Thoracic aorta (tissue), 2 donors: ENCODE results near the gene GALE. TPM values are rescaled to one million over a fixed set of nuclear protein-coding genes. Genes with fewer than 3 reads are reported as not detected.
A peak's percentile ranks its signal among the peaks of the same experiment; 100 is the strongest.

Source experiments
- ATAC-seq: fragments of 150-250 bp; one replicate; pipeline ENCODE4 v1.8.0; 2017; ENCODE audit warnings: low read depth; ENCODE audit not compliant: insufficient number of reproducible peaks, low FRiP score
- DNase-seq: peaks from one replicate; pipeline ENCODE4 v3.0.0-alpha.2; 2020; ENCODE audit warnings: low spot score
- H3K27ac ChIP-seq, 2 donors: fragments of 200-600 bp; sonication (generic); 1 replicate in 1 of 2; 2 replicates in 1 of 2; pipeline ENCODE4 v1.5.1; 2016; ENCODE audit warnings: mild to moderate bottlenecking in 2 of 2, moderate library complexity in 2 of 2
- H3K27me3 ChIP-seq: fragments of 200-600 bp; sonication (generic); replicated peaks from 2 replicates; pipeline ENCODE4 v1.6.0; 2016; ENCODE audit warnings: mild to moderate bottlenecking; ENCODE audit not compliant: insufficient read depth
- H3K36me3 ChIP-seq: fragments of 200-600 bp; sonication (generic); one replicate; pipeline ENCODE4 v1.5.1; 2016
- H3K4me1 ChIP-seq, 2 donors: fragments of 200-600 bp; sonication (generic); 1 replicate in 1 of 2; 2 replicates in 1 of 2; pipeline versions ENCODE4 v1.5.1 to v1.6.0; 2016; ENCODE audit warnings: low read depth in 2 of 2, mild to moderate bottlenecking in 1 of 2; ENCODE audit not compliant: control insufficient read depth in 1 of 2
- H3K4me3 ChIP-seq: fragments of 200-600 bp; sonication (generic); 2 replicates; pipeline ENCODE4 v1.5.1; 2016; ENCODE audit warnings: mild to moderate bottlenecking
- H3K9me3 ChIP-seq: fragments of 200-600 bp; sonication (generic); 2 replicates; pipeline ENCODE4 v1.5.1; 2016
- total RNA-seq, 2 donors: library from RNA; depleted of rRNA; stranded (reverse); fragments of >200 nt; gene quantifications; one replicate each; pipeline versions ENCODE4 v1.1.0 to v1.2.3, GENCODE V29; 2016
- TF ChIP-seq, protein P1 (sequence below): fragments of 200-600 bp; sonication (generic); IDR thresholded peaks from one replicate; pipeline ENCODE4 v1.5.1; 2019; ENCODE audit warnings: antibody characterized with exemption

The GALE gene
- total RNA-seq, 2 donors from 2014 or later: 8.3 to 10.0 TPM

DNA sequence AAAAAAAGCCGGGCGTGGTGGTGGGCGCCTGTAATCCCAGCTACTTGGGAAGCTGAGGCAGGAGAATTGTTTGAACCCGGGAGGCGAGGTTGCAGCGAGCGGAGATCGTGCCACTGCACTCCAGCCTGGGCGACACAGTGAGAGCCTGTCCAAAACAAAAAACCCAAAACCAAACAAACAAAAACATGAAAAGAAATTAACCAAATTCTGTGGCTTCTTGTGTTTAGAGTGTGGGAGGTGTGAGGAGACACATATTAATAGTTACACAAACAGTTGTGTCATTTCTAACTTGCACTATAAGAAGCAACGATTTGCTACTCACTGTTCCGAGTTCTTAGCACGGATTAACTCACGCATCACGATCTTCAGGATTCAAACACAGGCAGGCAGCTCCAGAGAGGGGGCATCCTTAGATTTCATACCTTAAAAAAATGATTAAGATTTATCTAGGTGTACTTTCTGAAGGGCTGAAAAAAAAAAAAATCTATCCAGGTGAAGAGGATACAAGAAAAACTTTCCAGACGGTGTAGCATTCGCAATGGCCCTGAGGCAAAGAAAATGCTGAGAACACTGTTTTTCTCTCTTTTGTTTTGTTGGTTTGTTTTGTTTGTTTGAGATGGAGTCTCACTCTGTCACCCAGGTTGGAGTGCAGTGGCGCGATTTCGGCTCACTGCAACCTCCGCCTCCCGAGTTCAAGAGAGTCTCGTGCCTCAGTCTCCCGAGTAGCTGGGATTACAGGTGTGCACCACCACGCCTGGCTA lies 25.4 kb upstream of the GALE start:
- peak overlapping the region; percentile 90 to 93 for H3K27ac ChIP-seq
- TF ChIP-seq, protein P1, sequence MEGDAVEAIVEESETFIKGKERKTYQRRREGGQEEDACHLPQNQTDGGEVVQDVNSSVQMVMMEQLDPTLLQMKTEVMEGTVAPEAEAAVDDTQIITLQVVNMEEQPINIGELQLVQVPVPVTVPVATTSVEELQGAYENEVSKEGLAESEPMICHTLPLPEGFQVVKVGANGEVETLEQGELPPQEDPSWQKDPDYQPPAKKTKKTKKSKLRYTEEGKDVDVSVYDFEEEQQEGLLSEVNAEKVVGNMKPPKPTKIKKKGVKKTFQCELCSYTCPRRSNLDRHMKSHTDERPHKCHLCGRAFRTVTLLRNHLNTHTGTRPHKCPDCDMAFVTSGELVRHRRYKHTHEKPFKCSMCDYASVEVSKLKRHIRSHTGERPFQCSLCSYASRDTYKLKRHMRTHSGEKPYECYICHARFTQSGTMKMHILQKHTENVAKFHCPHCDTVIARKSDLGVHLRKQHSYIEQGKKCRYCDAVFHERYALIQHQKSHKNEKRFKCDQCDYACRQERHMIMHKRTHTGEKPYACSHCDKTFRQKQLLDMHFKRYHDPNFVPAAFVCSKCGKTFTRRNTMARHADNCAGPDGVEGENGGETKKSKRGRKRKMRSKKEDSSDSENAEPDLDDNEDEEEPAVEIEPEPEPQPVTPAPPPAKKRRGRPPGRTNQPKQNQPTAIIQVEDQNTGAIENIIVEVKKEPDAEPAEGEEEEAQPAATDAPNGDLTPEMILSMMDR: no peak
- ATAC-seq (no peak), DNase-seq (no peak)
- H3K4me1 ChIP-seq: peaks cover 6 to 14% of the 10 kb centered on the region in 2 donors
- no peaks in the 10 kb centered on the region for H3K27me3 ChIP-seq
- peak overlapping the region; percentile 95 for H3K4me3 ChIP-seq
- H3K9me3 ChIP-seq: no peaks in the 10 kb centered on the region
- H3K36me3 ChIP-seq: no peaks in the 10 kb centered on the region

DNA sequence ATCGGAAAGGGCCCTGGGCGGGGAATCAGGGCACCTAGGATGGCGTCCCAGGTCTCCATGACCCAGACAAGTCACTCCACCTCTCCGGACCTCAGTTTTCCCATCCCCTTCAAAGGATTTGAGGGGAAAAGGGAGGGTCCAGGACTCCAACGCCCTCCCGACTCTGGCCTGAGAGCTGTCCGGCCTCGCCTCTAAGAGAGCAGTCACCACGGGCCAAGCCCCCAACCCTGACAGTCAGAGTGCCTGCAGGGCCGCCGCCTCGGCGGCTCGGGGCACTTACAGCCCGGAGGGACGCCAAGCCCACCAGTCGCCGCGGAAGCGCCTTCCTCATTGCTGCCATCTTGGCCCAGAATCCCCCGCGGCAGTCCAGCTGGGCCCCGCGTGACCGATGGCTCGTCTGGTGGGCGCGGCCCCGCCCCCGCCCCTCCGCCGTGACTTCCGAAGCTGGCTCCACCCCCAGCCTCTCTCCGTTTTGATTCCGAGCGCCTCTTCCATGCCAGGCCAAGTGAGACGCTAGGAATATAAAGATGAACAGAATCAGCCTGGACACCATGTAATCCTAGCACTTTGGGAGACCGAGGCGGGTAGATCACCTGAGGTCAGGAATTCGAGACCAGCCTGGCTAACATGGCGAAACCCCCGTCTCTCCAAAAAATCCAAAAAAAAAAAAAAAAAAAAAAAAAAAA lies 24.7 kb upstream of the GALE start, which contains the start of gene HMGCL:
Gene HMGCL, minus strand, starts transcription at position 354 of the 686 bp plus-strand sequence. Its CDS starts 14 bp downstream, at position 340.
- DNase-seq (peak; percentile 70), ATAC-seq (peak; percentile 88)
- Histone ChIP-seq H3K27ac (peak within 1 kb of the TSS; percentile 90 to 93), H3K9me3 (no peaks in the 10 kb centered on the region), H3K4me1 (peaks cover 6 to 14% of the 10 kb centered on the region in 2 donors), H3K36me3 (no peaks in the 10 kb centered on the region), H3K27me3 (no peaks in the 10 kb centered on the region), H3K4me3 (peak within 1 kb of the TSS; percentile 95)
- TF ChIP-seq, protein P1: no peak

DNA sequence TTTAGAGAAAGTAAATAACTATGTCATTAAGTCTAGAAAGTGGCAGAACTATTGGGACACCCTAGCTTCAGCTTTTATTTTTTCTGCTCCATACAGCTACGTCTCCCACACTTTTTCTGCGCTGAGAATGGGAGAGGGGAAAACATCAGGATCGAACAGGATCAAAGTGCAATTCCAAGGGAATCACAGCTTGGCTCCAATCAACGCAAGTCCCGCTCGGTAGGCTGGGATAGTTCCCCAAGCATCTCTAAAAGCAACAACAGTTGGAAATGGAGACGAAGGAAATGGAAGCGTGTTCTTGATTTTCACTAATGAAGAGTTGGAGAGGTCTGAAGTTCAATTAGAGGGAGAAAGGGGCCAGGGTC lies 24.1 kb upstream of the GALE start:
- Histone ChIP-seq H3K9me3 (no peaks in the 10 kb centered on the region), H3K36me3 (peaks cover under 1% of the 10 kb centered on the region), H3K27me3 (no peaks in the 10 kb centered on the region), H3K4me1 (peaks cover 6 to 14% of the 10 kb centered on the region in 2 donors), H3K4me3 (peak overlapping the region; percentile 95), H3K27ac (peak overlapping the region; percentile 90 to 93)
- no peak for DNase-seq
- TF ChIP-seq, protein P1: no peak
- ATAC-seq: no peak

DNA sequence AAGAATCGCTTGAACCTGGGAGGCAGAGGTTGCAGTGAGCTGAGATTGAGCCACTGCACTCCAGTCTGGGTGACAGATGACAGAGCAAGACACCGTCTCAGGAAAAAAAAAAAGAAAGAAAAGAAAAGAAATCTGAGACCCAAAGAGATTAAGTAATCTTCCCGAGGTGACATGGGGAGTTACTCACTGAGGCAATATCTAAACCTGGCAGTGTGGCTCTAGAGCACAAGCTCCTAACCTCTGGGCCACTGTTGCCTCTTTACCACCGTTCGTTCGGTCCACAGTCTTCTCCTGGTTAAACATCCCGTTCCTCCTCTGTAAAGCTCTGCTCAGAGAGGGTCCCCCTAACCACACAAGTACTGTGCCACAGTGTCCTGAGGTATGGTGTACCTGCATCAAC lies 23.2 kb upstream of the GALE start:
- no peaks in the 10 kb centered on the region for H3K27me3 ChIP-seq
- ATAC-seq (no peak), DNase-seq (no peak)
- H3K36me3 ChIP-seq: peaks cover 6% of the 10 kb centered on the region
- H3K27ac ChIP-seq: no peak overlapping the region
- no peaks in the 10 kb centered on the region for H3K9me3 ChIP-seq
- TF ChIP-seq, protein P1: no peak
- H3K4me1 ChIP-seq: peaks cover 6 to 14% of the 10 kb centered on the region in 2 donors
- H3K4me3 ChIP-seq: no peak overlapping the region

DNA sequence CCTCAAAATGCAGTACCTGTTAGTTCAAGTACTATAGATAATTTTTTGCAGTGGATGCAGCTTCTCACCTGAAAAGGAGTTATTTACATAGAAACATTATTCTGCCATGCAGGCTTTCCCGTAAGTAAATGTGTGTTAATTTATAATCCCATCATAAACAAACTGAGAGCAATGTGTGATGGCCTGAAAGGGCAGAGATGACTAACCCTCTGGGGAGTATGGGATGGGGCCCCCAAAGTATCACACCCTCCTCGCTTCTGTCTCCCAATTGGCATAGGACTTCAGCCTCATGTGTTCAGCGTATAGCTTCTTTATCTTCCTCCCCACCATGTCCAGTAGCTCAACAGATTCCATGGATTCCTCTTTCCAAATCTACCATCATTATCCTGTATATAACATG lies 17.1 kb upstream of the GALE start:
- Histone ChIP-seq H3K4me3 (no peak overlapping the region), H3K27ac (no peak overlapping the region), H3K4me1 (no peaks in the 10 kb centered on the region), H3K36me3 (peaks cover 41% of the 10 kb centered on the region), H3K9me3 (no peaks in the 10 kb centered on the region), H3K27me3 (no peaks in the 10 kb centered on the region)
- ATAC-seq (no peak), DNase-seq (no peak)
- TF ChIP-seq, protein P1: no peak
